HepG2 (cell line): ENCODE results near the gene ARTN. TPM values are rescaled to one million over a fixed set of nuclear protein-coding genes. Genes with fewer than 3 reads are reported as not detected.

ENCODE experiments used
- ATF6 ChIP-seq: sonication (generic); formaldehyde crosslinking; conservative IDR thresholded peaks from 2 replicates; pipeline ENCODE4 v1.4.0; 2020; ENCODE audit warnings: missing genetic modification reagents
- BCL6 ChIP-seq: IDR thresholded peaks from 2 replicates; pipeline ENCODE4 v1.6.1; 2016; ENCODE audit warnings: missing genetic modification reagents, missing compliant biosample characterization
- CEBPG ChIP-seq: IDR thresholded peaks from 2 replicates; pipeline ENCODE4 v1.6.1; 2016
- CSRNP2 ChIP-seq: sonication (generic); formaldehyde crosslinking; conservative IDR thresholded peaks from 2 replicates; pipeline ENCODE4 v1.8.0; 2022; ENCODE audit warnings: low read depth, missing genetic modification reagents
- ELF3 ChIP-seq: IDR thresholded peaks from 2 replicates; pipeline ENCODE4 v1.6.1; 2016; ENCODE audit warnings: missing genetic modification reagents, missing compliant biosample characterization
- KDM1A ChIP-seq: IDR thresholded peaks from 2 replicates; pipeline ENCODE4 v1.6.1; 2016; ENCODE audit warnings: missing compliant biosample characterization
- NR3C1 ChIP-seq: sonication (generic); formaldehyde crosslinking; IDR thresholded peaks from 2 replicates; pipeline ENCODE4 v1.4.0; 2020; ENCODE audit warnings: missing genetic modification reagents
- PTBP1 ChIP-seq: fragments of 200-400 bp; formaldehyde crosslinking; IDR thresholded peaks from 2 replicates; pipeline ENCODE4 v1.6.1; 2018; ENCODE audit warnings: low read length, low read depth; ENCODE audit not compliant: poor library complexity, severe bottlenecking
- RARG ChIP-seq: sonication (generic); formaldehyde crosslinking; IDR thresholded peaks from 2 replicates; pipeline ENCODE4 v1.4.0; 2020; ENCODE audit warnings: low read depth, mild to moderate bottlenecking, missing genetic modification reagents
- SAFB2 ChIP-seq: sonication (generic); formaldehyde crosslinking; IDR thresholded peaks from 2 replicates; pipeline ENCODE4 v1.5.1; 2020; ENCODE audit warnings: missing genetic modification reagents, low read depth, mild to moderate bottlenecking, borderline replicate concordance
- SMARCC2 ChIP-seq: fragments of 450-650 bp; IDR thresholded peaks from 2 replicates; pipeline ENCODE4 v1.6.1; 2017; ENCODE audit warnings: antibody characterized with exemption, mild to moderate bottlenecking
- SRSF1 ChIP-seq: fragments of 200-400 bp; formaldehyde crosslinking; optimal IDR thresholded peaks from 2 replicates; pipeline ENCODE3; 2017; ENCODE audit warnings: mild to moderate bottlenecking, low read depth, low read length, moderate library complexity
- TGIF2 ChIP-seq: IDR thresholded peaks from 2 replicates; pipeline ENCODE4 v1.6.1; 2016; ENCODE audit warnings: control low read depth, missing compliant biosample characterization
- ZFY ChIP-seq: sonication (generic); formaldehyde crosslinking; IDR thresholded peaks from 2 replicates; pipeline ENCODE4 v1.4.0; 2020; ENCODE audit warnings: missing genetic modification reagents
- ZMAT3 ChIP-seq: sonication (generic); formaldehyde crosslinking; conservative IDR thresholded peaks from 2 replicates; pipeline ENCODE4 v1.7.0; 2021; ENCODE audit warnings: missing genetic modification reagents
- ZNF383 ChIP-seq: sonication (generic); formaldehyde crosslinking; IDR thresholded peaks from 2 replicates; pipeline ENCODE4 v1.4.0; 2020; ENCODE audit warnings: missing genetic modification reagents, mild to moderate bottlenecking, borderline replicate concordance
- ZNF510 ChIP-seq: sonication (generic); formaldehyde crosslinking; IDR thresholded peaks from 2 replicates; pipeline ENCODE4 v1.4.0; 2020; ENCODE audit warnings: low read depth, mild to moderate bottlenecking, missing genetic modification reagents
- ZNF550 ChIP-seq: sonication (generic); formaldehyde crosslinking; IDR thresholded peaks from 2 replicates; pipeline ENCODE4 v1.4.0; 2020; ENCODE audit warnings: mild to moderate bottlenecking, missing genetic modification reagents, borderline replicate concordance
- polyA plus RNA-seq, 8 experiments: library from polyadenylated mRNA; depleted of rRNA in 3 of 8; stranded (reverse) in 7 of 8; unstranded in 1 of 8; fragments of >200 nt; fragmentation: Illumina TruSeq in 4 of 8; extraction: Trizol in 4 of 8; gene quantifications; 2 replicates each; pipeline versions ENCODE4 v1.2.1 to v1.2.3, GENCODE V29; 2011 to 2016; ENCODE audit warnings: low read depth in 4 of 8, missing spikeins in 1 of 8, mixed read lengths in 1 of 8; ENCODE audit not compliant: insufficient read depth in 1 of 8
- total RNA-seq, 5 experiments: library from RNA; depleted of rRNA; stranded (reverse); fragments of >200 nt; fragmentation: Illumina TruSeq; extraction: Trizol; gene quantifications; 2 replicates each; pipeline ENCODE4 v1.2.3, GENCODE V29; 2016; ENCODE audit warnings: low read depth in 1 of 5
- TF ChIP-seq, protein P1 (sequence below): sonication (generic); formaldehyde crosslinking; IDR thresholded peaks from 2 replicates; pipeline ENCODE4 v1.8.1; 2023; ENCODE audit warnings: mild to moderate bottlenecking, missing genetic modification reagents
- TF ChIP-seq, protein P2 (sequence below): sonication (generic); formaldehyde crosslinking; IDR thresholded peaks from 2 replicates; pipeline ENCODE4 v1.5.1; 2020; ENCODE audit warnings: mild to moderate bottlenecking, missing genetic modification reagents, borderline replicate concordance
- TF ChIP-seq, protein P3 (sequence below): sonication (generic); formaldehyde crosslinking; IDR thresholded peaks from 2 replicates; pipeline ENCODE4 v1.9.0; 2021; ENCODE audit warnings: missing genetic modification reagents, borderline replicate concordance

The ARTN gene
- total and polyA plus RNA-seq, 2 of the 13 experiments (the other 11 are each of a cell fraction or from before 2014, with no cell fraction given) = 0.11 to 0.62 TPM

DNA sequence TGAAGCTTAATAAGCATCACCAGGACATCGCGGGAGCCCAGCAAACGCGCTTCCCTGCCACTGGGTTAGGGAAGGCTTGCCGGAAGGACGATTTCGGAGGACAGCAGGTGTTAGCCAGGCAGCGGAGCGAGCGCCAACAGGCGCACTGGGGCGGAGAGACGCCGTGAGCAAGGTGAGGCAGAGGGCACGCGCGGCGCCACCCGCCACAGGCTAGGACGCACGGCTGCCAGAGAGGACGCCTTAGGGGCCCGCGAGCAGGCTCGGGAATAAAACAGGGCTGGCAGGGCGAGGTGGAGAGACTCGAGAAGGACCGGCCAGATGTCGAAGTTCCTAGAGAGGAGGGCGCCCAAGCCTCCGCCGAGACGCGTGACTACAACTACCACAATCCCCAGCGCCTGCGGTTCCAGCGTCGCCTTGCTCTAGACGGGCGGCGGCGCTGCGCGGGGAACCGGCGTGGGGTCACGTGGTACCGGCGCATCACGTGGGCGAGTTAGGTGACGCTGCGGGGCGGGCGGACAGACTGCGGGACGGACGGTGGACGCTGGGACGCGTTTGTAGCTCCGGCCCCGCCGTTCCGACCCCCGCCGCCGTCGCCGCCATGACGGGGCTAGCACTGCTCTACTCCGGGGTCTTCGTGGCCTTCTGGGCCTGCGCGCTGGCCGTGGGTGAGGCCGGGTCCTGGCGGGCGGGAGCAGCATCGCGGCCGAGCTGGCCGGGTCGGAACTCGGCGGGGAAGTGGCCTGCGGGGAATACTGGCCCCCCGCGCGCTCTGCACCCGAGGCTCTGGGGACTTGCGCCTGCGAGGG, 41.0 kb downstream of the ARTN start, which contains the start of gene ATP6V0B (continued):
- TF ChIP-seq CSRNP2 (CRISPR knock-in tag) (no peak), ATF6 (CRISPR knock-in tag) (no peak), SMARCC2 (no peak), ZNF383 (CRISPR knock-in tag) (no peak), SAFB2 (CRISPR knock-in tag) (no peak; the same call in 1 of the 2 replicates), TGIF2 (CRISPR knock-in tag) (peak; percentile 68; the same call in 1 of the 2 replicates), KDM1A (CRISPR knock-in tag) (no peak), NR3C1 (CRISPR knock-in tag) (no peak), CEBPG (no peak; the same call in 1 of the 2 replicates), ZNF550 (CRISPR knock-in tag) (no peak), ZMAT3 (CRISPR knock-in tag) (0 out of 2 replicates have a peak, but pooled peaks have one; percentile 62), ZFY (CRISPR knock-in tag) (peak; percentile 90), ELF3 (CRISPR knock-in tag) (peak; percentile 39; the same call in 1 of the 2 replicates), BCL6 (CRISPR knock-in tag) (peak; percentile 78), ZNF510 (CRISPR knock-in tag) (no peak), PTBP1 (peak; percentile 71), RARG (no peak), SRSF1 (peak; percentile 90)
- TF ChIP-seq, protein P1, sequence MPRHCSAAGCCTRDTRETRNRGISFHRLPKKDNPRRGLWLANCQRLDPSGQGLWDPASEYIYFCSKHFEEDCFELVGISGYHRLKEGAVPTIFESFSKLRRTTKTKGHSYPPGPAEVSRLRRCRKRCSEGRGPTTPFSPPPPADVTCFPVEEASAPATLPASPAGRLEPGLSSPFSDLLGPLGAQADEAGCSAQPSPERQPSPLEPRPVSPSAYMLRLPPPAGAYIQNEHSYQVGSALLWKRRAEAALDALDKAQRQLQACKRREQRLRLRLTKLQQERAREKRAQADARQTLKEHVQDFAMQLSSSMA (CRISPR knock-in tag) = no peak
- TF ChIP-seq, protein P2, sequence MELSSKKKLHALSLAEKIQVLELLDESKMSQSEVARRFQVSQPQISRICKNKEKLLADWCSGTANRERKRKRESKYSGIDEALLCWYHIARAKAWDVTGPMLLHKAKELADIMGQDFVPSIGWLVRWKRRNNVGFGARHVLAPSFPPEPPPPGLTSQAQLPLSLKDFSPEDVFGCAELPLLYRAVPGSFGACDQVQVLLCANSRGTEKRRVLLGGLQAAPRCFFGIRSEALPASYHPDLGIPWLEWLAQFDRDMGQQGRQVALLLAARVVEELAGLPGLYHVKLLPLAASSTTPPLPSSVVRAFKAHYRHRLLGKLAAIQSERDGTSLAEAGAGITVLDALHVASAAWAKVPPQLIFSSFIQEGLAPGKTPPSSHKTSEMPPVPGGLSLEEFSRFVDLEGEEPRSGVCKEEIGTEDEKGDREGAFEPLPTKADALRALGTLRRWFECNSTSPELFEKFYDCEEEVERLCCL (CRISPR knock-in tag) = peak; percentile 57; the same call in 1 of the 2 replicates
- TF ChIP-seq, protein P3, sequence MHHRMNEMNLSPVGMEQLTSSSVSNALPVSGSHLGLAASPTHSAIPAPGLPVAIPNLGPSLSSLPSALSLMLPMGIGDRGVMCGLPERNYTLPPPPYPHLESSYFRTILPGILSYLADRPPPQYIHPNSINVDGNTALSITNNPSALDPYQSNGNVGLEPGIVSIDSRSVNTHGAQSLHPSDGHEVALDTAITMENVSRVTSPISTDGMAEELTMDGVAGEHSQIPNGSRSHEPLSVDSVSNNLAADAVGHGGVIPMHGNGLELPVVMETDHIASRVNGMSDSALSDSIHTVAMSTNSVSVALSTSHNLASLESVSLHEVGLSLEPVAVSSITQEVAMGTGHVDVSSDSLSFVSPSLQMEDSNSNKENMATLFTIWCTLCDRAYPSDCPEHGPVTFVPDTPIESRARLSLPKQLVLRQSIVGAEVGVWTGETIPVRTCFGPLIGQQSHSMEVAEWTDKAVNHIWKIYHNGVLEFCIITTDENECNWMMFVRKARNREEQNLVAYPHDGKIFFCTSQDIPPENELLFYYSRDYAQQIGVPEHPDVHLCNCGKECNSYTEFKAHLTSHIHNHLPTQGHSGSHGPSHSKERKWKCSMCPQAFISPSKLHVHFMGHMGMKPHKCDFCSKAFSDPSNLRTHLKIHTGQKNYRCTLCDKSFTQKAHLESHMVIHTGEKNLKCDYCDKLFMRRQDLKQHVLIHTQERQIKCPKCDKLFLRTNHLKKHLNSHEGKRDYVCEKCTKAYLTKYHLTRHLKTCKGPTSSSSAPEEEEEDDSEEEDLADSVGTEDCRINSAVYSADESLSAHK (CRISPR knock-in tag) = no peak
